ENCODE data around the gene GCNT2.

DNA sequence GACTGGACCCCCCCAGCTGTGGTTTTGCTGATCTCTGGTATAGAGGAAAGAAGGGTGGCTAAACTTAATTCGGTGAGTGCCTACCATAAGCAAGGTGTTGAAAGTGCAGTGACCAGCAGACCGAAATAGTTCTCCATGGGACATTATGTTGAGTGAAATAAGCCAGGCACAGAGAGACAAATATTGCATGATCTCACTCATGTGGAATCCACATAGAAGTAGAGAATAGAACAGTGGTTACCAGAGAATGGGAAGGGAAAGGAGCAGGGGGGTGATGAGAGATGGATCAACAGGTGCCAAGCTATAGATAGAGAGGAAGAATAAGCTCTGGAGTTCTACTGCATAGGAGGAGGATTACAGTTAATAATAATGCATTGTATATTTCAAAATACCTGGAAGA is 9.7 kb upstream of the GCNT2 start:
- TF ChIP-seq POLR2A (IDR thresholded peaks at IDR 0.05): no peak
- TF ChIP-seq, protein P1, sequence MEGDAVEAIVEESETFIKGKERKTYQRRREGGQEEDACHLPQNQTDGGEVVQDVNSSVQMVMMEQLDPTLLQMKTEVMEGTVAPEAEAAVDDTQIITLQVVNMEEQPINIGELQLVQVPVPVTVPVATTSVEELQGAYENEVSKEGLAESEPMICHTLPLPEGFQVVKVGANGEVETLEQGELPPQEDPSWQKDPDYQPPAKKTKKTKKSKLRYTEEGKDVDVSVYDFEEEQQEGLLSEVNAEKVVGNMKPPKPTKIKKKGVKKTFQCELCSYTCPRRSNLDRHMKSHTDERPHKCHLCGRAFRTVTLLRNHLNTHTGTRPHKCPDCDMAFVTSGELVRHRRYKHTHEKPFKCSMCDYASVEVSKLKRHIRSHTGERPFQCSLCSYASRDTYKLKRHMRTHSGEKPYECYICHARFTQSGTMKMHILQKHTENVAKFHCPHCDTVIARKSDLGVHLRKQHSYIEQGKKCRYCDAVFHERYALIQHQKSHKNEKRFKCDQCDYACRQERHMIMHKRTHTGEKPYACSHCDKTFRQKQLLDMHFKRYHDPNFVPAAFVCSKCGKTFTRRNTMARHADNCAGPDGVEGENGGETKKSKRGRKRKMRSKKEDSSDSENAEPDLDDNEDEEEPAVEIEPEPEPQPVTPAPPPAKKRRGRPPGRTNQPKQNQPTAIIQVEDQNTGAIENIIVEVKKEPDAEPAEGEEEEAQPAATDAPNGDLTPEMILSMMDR (IDR thresholded peaks at IDR 0.05): no peak
